WTC11 (cell line): ENCODE measurements around the gene PHACTR3. TPM values are rescaled to one million over a fixed set of nuclear protein-coding genes. Genes with fewer than 3 reads are reported as not detected.

Experiments
- ATAC-seq: fragments of 200-7000 bp; cut with Tn5 transposase; 2 replicates; pipeline ENCODE4 v1.10.0; 2021; ENCODE audit warnings: mild to moderate bottlenecking, moderate library complexity
- CTCF ChIA-PET: fragments of 300-600 bp; sonication (Branson Sonifier 250); formaldehyde crosslinking; loops from one replicate; lab custom pipeline; 2021; ENCODE audit warnings: antibody characterized with exemption; lab: Charles Lee
- POLR2A ChIA-PET: fragments of 350-600 bp; sonication (Branson Sonifier 250); formaldehyde crosslinking; loops from one replicate; lab custom pipeline; 2021; ENCODE audit warnings: antibody characterized with exemption; lab: Charles Lee
- DNase-seq: peaks from one replicate; pipeline ENCODE4 v3.0.0; 2021; ENCODE audit warnings: low spot score
- H3K27ac Mint-ChIP-seq: 2 replicates; pipeline ENCODE4 v1.8.0; 2021; ENCODE audit warnings: mixed read lengths
- H3K27me3 Mint-ChIP-seq: 2 replicates; pipeline ENCODE4 v1.8.0; 2021; ENCODE audit warnings: low read depth, mild to moderate bottlenecking, moderate library complexity, mixed read lengths
- H3K36me3 Mint-ChIP-seq: 2 replicates; pipeline ENCODE4 v1.8.0; 2021; ENCODE audit warnings: mixed read lengths
- H3K4me1 Mint-ChIP-seq: 2 replicates; pipeline ENCODE4 v1.8.0; 2022; ENCODE audit warnings: mixed read lengths
- H3K4me3 Mint-ChIP-seq: 2 replicates; pipeline ENCODE4 v1.8.0; 2021; ENCODE audit warnings: mild to moderate bottlenecking, moderate library complexity, mixed read lengths
- H3K9me3 Mint-ChIP-seq: 2 replicates; pipeline ENCODE4 v1.8.0; 2021; ENCODE audit warnings: mixed read lengths
- CREM ChIP-seq: sonication (generic); formaldehyde crosslinking; IDR thresholded peaks from 2 replicates; pipeline ENCODE4 v1.8.1; 2022; ENCODE audit warnings: mild to moderate bottlenecking, missing genetic modification reagents, moderate library complexity
- EMX1 ChIP-seq: fragments of 250-450 bp; sonication (Bioruptor Pico); IDR thresholded peaks from 2 replicates; pipeline ENCODE4 v1.8.0; 2021; ENCODE audit warnings: mild to moderate bottlenecking
- FOXJ3 ChIP-seq: sonication (generic); formaldehyde crosslinking; IDR thresholded peaks from 2 replicates; pipeline ENCODE4 v1.9.0; 2021; ENCODE audit warnings: missing genetic modification reagents, mild to moderate bottlenecking, borderline replicate concordance
- FOXK1 ChIP-seq: sonication (generic); formaldehyde crosslinking; IDR thresholded peaks from 2 replicates; pipeline ENCODE4 v1.8.0; 2022; ENCODE audit warnings: mild to moderate bottlenecking, moderate library complexity, missing genetic modification reagents
- GRHL2 ChIP-seq: fragments of 250-450 bp; sonication (Bioruptor Pico); IDR thresholded peaks from 2 replicates; pipeline ENCODE4 v1.8.0; 2022; ENCODE audit warnings: mild to moderate bottlenecking, moderate library complexity; ENCODE audit not compliant: insufficient replicate concordance, severe bottlenecking
- GTF2I ChIP-seq: fragments of 250-450 bp; sonication (Bioruptor Pico); conservative IDR thresholded peaks from 2 replicates; pipeline ENCODE4 v1.4.0; 2021; ENCODE audit warnings: mild to moderate bottlenecking
- IRF2 ChIP-seq: sonication (generic); formaldehyde crosslinking; IDR thresholded peaks from 2 replicates; pipeline ENCODE4 v1.8.0; 2022; ENCODE audit warnings: low read depth, missing genetic modification reagents, borderline replicate concordance
- MYBL2 ChIP-seq: sonication (generic); formaldehyde crosslinking; IDR thresholded peaks from 2 replicates; pipeline ENCODE4 v1.8.1; 2023; ENCODE audit warnings: mild to moderate bottlenecking, moderate library complexity, missing genetic modification reagents
- SOX15 ChIP-seq: fragments of 250-450 bp; sonication (Bioruptor Pico); IDR thresholded peaks from 2 replicates; pipeline ENCODE4 v1.9.0; 2021; ENCODE audit warnings: mild to moderate bottlenecking
- SP1 ChIP-seq: sonication (generic); formaldehyde crosslinking; conservative IDR thresholded peaks from 2 replicates; pipeline ENCODE4 v1.8.1; 2022; ENCODE audit warnings: missing genetic modification reagents
- TEAD4 ChIP-seq: sonication (generic); formaldehyde crosslinking; IDR thresholded peaks from 2 replicates; pipeline ENCODE4 v1.8.0; 2022; ENCODE audit warnings: mild to moderate bottlenecking, missing genetic modification reagents
- TP53 ChIP-seq: sonication (generic); formaldehyde crosslinking; IDR thresholded peaks from 2 replicates; pipeline ENCODE4 v1.8.1; 2023; ENCODE audit warnings: mild to moderate bottlenecking, missing genetic modification reagents
- ZBTB21 ChIP-seq: sonication (generic); formaldehyde crosslinking; IDR thresholded peaks from 2 replicates; pipeline ENCODE4 v1.8.1; 2023; ENCODE audit warnings: mild to moderate bottlenecking, missing genetic modification reagents, borderline replicate concordance
- ZNF317 ChIP-seq: sonication (generic); formaldehyde crosslinking; IDR thresholded peaks from 2 replicates; pipeline ENCODE4 v1.8.1; 2023; ENCODE audit warnings: low read depth, mild to moderate bottlenecking, moderate library complexity, missing genetic modification reagents, borderline replicate concordance
- ZNF423 ChIP-seq: fragments of 250-450 bp; sonication (Bioruptor Pico); IDR thresholded peaks from 2 replicates; pipeline ENCODE4 v2.1.2; 2022; ENCODE audit warnings: mild to moderate bottlenecking, moderate library complexity
- total RNA-seq: library from RNA; stranded (reverse); gene quantifications from 3 replicates; pipeline ENCODE4 v1.2.3, GENCODE V29; 2021
- TF ChIP-seq, protein P1 (sequence below): sonication (generic); formaldehyde crosslinking; IDR thresholded peaks from 2 replicates; pipeline ENCODE4 v1.8.1; 2023; ENCODE audit warnings: mild to moderate bottlenecking, missing genetic modification reagents, moderate library complexity
- TF ChIP-seq, protein P2 (sequence below): sonication (generic); formaldehyde crosslinking; IDR thresholded peaks from 2 replicates; pipeline ENCODE4 v1.8.0; 2023; ENCODE audit warnings: mild to moderate bottlenecking, missing genetic modification reagents
- TF ChIP-seq, protein P3 (sequence below): fragments of 250-450 bp; sonication (Bioruptor Pico); conservative IDR thresholded peaks from 2 replicates; pipeline ENCODE4 v1.9.0; 2021; ENCODE audit warnings: mild to moderate bottlenecking
- TF ChIP-seq, protein P4 (sequence below): sonication (generic); formaldehyde crosslinking; IDR thresholded peaks from 2 replicates; pipeline ENCODE4 v1.8.1; 2022; ENCODE audit warnings: mild to moderate bottlenecking, missing genetic modification reagents, moderate library complexity, borderline replicate concordance
- TF ChIP-seq, protein P5 (sequence below): fragments of 250-450 bp; sonication (Bioruptor Pico); IDR thresholded peaks from 2 replicates; pipeline ENCODE4 v1.9.0; 2021; ENCODE audit warnings: mild to moderate bottlenecking
- TF ChIP-seq, protein P6 (sequence below): sonication (generic); formaldehyde crosslinking; IDR thresholded peaks from 2 replicates; pipeline ENCODE4 v1.8.0; 2022; ENCODE audit warnings: missing genetic modification reagents

Gene PHACTR3
- total RNA-seq, 1 experiment from 2014 or later = 0.28 TPM

DNA sequence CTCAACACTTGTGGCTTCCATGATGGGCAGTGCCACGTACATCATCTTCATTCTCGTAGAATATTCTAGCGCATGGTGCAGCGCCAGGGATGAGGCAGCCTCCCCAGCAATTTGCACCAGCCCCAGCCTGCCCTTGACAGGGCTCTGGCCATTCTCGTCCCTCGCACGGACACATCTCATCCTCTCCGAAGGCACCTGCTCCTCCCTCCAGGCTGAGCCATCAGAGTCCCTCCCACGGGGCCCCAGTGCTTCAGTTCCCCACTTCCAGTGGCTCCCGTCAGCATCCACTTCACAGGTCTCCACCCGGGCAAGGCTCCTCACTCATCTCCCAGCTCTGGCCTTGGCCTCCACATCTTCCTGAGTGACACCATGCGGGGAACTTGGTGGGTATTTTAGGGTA is 13.3 kb upstream of the PHACTR3 start:
- H3K36me3 Mint-ChIP-seq = no peaks in the 10 kb centered on the region

DNA sequence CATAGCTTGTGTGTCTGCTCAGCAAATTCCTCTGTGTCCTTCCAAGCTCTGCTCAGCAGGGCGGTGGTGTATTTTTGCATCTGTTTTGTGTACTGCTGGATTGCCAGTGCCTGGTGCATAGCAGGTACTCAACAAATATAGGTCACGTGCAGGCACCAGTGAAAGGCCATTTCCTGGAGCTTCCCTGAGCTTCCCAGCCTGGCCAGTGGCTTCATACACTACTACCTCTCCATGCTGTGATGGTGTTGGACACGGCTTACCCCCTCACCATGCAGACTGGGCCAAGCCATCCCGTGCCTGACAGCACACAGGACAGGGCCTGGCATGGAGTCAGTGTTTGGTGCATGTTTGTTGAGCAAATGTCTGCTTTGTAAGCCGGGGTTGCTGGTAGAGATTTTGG is 7.7 kb upstream of the PHACTR3 start:
- Mint-ChIP-seq H3K4me1 (no peaks in the 10 kb centered on the region), H3K27me3 (peaks cover 90% of the 10 kb centered on the region), H3K9me3 (peaks cover 12% of the 10 kb centered on the region), H3K27ac (no peak overlapping the region), H3K4me3 (no peak overlapping the region), H3K36me3 (no peaks in the 10 kb centered on the region)
- DNase-seq (no peak), ATAC-seq (no peak)
- TF ChIP-seq, protein P1, sequence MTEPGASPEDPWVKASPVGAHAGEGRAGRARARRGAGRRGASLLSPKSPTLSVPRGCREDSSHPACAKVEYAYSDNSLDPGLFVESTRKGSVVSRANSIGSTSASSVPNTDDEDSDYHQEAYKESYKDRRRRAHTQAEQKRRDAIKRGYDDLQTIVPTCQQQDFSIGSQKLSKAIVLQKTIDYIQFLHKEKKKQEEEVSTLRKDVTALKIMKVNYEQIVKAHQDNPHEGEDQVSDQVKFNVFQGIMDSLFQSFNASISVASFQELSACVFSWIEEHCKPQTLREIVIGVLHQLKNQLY (CRISPR knock-in tag) = no peak
- TF ChIP-seq, protein P2, sequence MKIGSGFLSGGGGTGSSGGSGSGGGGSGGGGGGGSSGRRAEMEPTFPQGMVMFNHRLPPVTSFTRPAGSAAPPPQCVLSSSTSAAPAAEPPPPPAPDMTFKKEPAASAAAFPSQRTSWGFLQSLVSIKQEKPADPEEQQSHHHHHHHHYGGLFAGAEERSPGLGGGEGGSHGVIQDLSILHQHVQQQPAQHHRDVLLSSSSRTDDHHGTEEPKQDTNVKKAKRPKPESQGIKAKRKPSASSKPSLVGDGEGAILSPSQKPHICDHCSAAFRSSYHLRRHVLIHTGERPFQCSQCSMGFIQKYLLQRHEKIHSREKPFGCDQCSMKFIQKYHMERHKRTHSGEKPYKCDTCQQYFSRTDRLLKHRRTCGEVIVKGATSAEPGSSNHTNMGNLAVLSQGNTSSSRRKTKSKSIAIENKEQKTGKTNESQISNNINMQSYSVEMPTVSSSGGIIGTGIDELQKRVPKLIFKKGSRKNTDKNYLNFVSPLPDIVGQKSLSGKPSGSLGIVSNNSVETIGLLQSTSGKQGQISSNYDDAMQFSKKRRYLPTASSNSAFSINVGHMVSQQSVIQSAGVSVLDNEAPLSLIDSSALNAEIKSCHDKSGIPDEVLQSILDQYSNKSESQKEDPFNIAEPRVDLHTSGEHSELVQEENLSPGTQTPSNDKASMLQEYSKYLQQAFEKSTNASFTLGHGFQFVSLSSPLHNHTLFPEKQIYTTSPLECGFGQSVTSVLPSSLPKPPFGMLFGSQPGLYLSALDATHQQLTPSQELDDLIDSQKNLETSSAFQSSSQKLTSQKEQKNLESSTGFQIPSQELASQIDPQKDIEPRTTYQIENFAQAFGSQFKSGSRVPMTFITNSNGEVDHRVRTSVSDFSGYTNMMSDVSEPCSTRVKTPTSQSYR (CRISPR knock-in tag) = no peak
- no peak for TF ChIP-seq EMX1
- no peak for TF ChIP-seq ZNF317 (CRISPR knock-in tag)
- no peak for TF ChIP-seq SOX15 (CRISPR knock-in tag)
- TF ChIP-seq, protein P3, sequence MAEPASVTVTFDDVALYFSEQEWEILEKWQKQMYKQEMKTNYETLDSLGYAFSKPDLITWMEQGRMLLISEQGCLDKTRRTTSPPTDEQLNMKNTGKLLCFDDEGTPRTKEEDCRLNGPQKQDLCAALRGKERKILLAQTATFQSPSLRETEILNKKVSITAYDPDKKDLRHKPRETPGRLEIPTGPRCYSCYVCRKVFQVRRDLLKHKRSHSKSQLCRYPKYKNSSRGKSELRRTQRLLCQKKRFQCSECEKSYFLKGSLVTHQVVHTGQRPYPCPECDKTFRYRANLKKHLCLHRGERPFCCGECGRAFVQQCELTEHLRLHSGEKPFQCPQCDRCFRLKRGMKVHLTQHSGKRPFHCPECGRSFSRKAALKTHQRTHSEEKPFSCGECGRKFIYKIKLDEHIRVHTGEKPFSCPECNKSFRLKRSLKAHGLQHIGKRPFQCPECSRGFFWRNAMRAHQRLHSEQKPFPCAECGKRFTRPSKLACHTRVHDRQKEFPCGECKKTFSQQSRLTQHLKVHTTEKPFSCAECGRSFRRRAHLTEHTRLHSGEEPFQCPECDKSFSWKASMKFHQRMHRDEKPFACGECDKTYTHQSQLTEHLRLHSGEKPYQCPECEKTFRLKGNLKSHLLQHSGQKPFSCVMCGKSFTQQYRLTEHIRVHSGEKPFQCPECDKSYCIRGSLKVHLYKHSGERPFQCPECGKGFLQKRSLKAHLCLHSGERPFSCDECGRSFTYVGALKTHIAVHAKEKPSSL (CRISPR knock-in tag) = no peak
- no peak for TF ChIP-seq FOXK1 (CRISPR knock-in tag)
- no peak for TF ChIP-seq IRF2
- TF ChIP-seq, protein P4, sequence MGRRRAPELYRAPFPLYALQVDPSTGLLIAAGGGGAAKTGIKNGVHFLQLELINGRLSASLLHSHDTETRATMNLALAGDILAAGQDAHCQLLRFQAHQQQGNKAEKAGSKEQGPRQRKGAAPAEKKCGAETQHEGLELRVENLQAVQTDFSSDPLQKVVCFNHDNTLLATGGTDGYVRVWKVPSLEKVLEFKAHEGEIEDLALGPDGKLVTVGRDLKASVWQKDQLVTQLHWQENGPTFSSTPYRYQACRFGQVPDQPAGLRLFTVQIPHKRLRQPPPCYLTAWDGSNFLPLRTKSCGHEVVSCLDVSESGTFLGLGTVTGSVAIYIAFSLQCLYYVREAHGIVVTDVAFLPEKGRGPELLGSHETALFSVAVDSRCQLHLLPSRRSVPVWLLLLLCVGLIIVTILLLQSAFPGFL (CRISPR knock-in tag) = no peak
- no peak for TF ChIP-seq TEAD4 (CRISPR knock-in tag)
- ChIA-PET CTCF (interaction anchor here (0.7 to 1.1 kb wide), 2 partner anchors 25 to 32 kb away, joined by 3 read pairs; no protein-coding TSS in a partner anchor), POLR2A (no interaction called here)

More for the DNA sequence above, 13.3 kb upstream of the PHACTR3 start:
- DNase-seq = no peak
- H3K9me3 Mint-ChIP-seq = peaks cover 12% of the 10 kb centered on the region
- no peak overlapping the region for H3K27ac Mint-ChIP-seq
- no peak for ATAC-seq
- no peak overlapping the region for H3K4me3 Mint-ChIP-seq
- ChIA-PET CTCF (interaction anchor here (2.6 kb wide), 1 partner anchor 19 kb away, joined by 7 read pairs; no protein-coding TSS in a partner anchor), POLR2A (no interaction called here)
- no peaks in the 10 kb centered on the region for H3K4me1 Mint-ChIP-seq
- TF ChIP-seq GRHL2 (CRISPR knock-in tag) = no peak
- no peak for TF ChIP-seq CREM (CRISPR knock-in tag)
- TF ChIP-seq, protein P5, sequence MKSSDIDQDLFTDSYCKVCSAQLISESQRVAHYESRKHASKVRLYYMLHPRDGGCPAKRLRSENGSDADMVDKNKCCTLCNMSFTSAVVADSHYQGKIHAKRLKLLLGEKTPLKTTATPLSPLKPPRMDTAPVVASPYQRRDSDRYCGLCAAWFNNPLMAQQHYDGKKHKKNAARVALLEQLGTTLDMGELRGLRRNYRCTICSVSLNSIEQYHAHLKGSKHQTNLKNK (CRISPR knock-in tag) = no peak
- no peak for TF ChIP-seq MYBL2 (CRISPR knock-in tag)
- H3K27me3 Mint-ChIP-seq = peaks cover 70% of the 10 kb centered on the region

DNA sequence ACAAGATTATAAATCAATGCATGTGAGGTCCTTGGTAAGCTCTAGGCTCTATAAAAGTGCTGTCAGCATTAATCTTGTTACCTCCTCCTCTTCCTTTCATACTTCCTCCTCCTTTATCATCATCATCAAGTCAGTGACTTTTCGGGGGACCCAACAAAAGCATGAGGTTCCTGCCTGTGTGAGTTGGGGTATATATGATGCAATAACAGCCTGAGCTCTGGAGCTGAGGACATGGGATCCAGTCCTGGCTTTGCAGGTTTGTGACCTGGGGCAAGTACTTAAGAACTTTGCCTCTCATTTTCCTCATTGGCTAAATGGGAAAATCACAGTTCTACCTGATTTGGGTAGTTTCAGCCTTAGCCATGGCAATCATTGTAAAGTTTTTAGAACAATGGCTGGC is 7.1 kb upstream of the PHACTR3 start:
- CTCF ChIA-PET = interaction anchor here (1.1 to 2.3 kb wide), 2 partner anchors 32 to 158 kb away, joined by 3 to 7 read pairs; no protein-coding TSS in a partner anchor
- Mint-ChIP-seq H3K27me3 (peaks cover 90% of the 10 kb centered on the region), H3K9me3 (peaks cover 12% of the 10 kb centered on the region)
- TF ChIP-seq, protein P6, sequence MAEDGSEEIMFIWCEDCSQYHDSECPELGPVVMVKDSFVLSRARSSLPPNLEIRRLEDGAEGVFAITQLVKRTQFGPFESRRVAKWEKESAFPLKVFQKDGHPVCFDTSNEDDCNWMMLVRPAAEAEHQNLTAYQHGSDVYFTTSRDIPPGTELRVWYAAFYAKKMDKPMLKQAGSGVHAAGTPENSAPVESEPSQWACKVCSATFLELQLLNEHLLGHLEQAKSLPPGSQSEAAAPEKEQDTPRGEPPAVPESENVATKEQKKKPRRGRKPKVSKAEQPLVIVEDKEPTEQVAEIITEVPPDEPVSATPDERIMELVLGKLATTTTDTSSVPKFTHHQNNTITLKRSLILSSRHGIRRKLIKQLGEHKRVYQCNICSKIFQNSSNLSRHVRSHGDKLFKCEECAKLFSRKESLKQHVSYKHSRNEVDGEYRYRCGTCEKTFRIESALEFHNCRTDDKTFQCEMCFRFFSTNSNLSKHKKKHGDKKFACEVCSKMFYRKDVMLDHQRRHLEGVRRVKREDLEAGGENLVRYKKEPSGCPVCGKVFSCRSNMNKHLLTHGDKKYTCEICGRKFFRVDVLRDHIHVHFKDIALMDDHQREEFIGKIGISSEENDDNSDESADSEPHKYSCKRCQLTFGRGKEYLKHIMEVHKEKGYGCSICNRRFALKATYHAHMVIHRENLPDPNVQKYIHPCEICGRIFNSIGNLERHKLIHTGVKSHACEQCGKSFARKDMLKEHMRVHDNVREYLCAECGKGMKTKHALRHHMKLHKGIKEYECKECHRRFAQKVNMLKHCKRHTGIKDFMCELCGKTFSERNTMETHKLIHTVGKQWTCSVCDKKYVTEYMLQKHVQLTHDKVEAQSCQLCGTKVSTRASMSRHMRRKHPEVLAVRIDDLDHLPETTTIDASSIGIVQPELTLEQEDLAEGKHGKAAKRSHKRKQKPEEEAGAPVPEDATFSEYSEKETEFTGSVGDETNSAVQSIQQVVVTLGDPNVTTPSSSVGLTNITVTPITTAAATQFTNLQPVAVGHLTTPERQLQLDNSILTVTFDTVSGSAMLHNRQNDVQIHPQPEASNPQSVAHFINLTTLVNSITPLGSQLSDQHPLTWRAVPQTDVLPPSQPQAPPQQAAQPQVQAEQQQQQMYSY (CRISPR knock-in tag) = no peak
- TF ChIP-seq ZBTB21 (CRISPR knock-in tag) (no peak), GTF2I (no peak), ZNF423 (CRISPR knock-in tag) (no peak), FOXJ3 (CRISPR knock-in tag) (no peak), SOX15 (CRISPR knock-in tag) (no peak), TP53 (CRISPR knock-in tag) (no peak), SP1 (CRISPR knock-in tag) (no peak)

More for the DNA sequence above, 7.1 kb upstream of the PHACTR3 start:
- POLR2A ChIA-PET = no interaction called here
- no peaks in the 10 kb centered on the region for H3K4me1 Mint-ChIP-seq
- no peak for DNase-seq
- no peak overlapping the region for H3K27ac Mint-ChIP-seq
- no peaks in the 10 kb centered on the region for H3K36me3 Mint-ChIP-seq
- no peak for ATAC-seq
- H3K4me3 Mint-ChIP-seq = no peak overlapping the region
